ENCODE measurements around the gene TK1. TPM values are rescaled to one million over a fixed set of nuclear protein-coding genes. Genes with fewer than 3 reads are reported as not detected.

Gene TK1
- total RNA-seq, 1 experiment from 2014 or later, result 72.5 TPM

- ChIA-PET CTCF (interaction anchor here (0.6 to 2.2 kb wide), 6 partner anchors 9 to 398 kb away, joined by 3 to 17 read pairs (median 4); no protein-coding TSS in a partner anchor), POLR2A (interaction anchor here (0.6 kb wide), 1 partner anchor 29 kb away, joined by 3 read pairs; no protein-coding TSS in a partner anchor)
- Mint-ChIP-seq H3K4me1 (peaks cover 17% of the 10 kb centered on the region), H3K9me3 (no peaks in the 10 kb centered on the region), H3K4me3 (no peak overlapping the region), H3K27ac (no peak overlapping the region), H3K36me3 (no peaks in the 10 kb centered on the region), H3K27me3 (ENCODE audit: low read depth) (no peaks in the 10 kb centered on the region)
- DNase-seq (ENCODE audit: low spot score) (no peak), ATAC-seq (no peak)
- TF ChIP-seq ZNF423 (CRISPR knock-in tag; IDR thresholded peaks at IDR 0.05) (peak; percentile 88), SP1 (CRISPR knock-in tag; conservative IDR thresholded peaks at IDR 0.05) (no peak)
Observed at GRCh38 chr17:78166416-78166815, 20.4 kb downstream of the TK1 start.

- no peaks in the 10 kb centered on the region for H3K36me3 Mint-ChIP-seq
- ATAC-seq (no peak), DNase-seq (ENCODE audit: low spot score) (no peak)
- TF ChIP-seq JUN (CRISPR knock-in tag; IDR thresholded peaks at IDR 0.05) (no peak), CREM (CRISPR knock-in tag; IDR thresholded peaks at IDR 0.05) (no peak), FOXP1 (CRISPR knock-in tag; IDR thresholded peaks at IDR 0.05; ENCODE audit: borderline replicate concordance) (no peak), ZNF232 (CRISPR knock-in tag; IDR thresholded peaks at IDR 0.05) (no peak), JAZF1 (CRISPR knock-in tag; IDR thresholded peaks at IDR 0.05) (no peak), EMX1 (CRISPR knock-in tag; IDR thresholded peaks at IDR 0.05) (no peak), ATF6 (CRISPR knock-in tag; IDR thresholded peaks at IDR 0.05) (no peak)
- CTCF ChIA-PET, result interaction anchor here (1.0 kb wide), 1 partner anchor 22 kb away, joined by 3 read pairs; the partner anchor contains the start of genes AFMID and TK1
- POLR2A ChIA-PET, result no interaction called here
- H3K27me3 Mint-ChIP-seq (ENCODE audit: low read depth), result no peaks in the 10 kb centered on the region
- H3K9me3 Mint-ChIP-seq, result no peaks in the 10 kb centered on the region
- H3K27ac Mint-ChIP-seq, result no peak overlapping the region
- H3K4me3 Mint-ChIP-seq, result no peak overlapping the region
- H3K4me1 Mint-ChIP-seq, result peaks cover 14% of the 10 kb centered on the region
Observed at GRCh38 chr17:78164748-78165607, 21.9 kb downstream of the TK1 start.

GRCh38 chr17:78163881-78164747 lies 22.7 kb downstream of the TK1 start:
- Mint-ChIP-seq H3K4me1 (peaks cover 8% of the 10 kb centered on the region; the same call in 1 of the 2 replicates), H3K27ac (no peak overlapping the region), H3K9me3 (no peaks in the 10 kb centered on the region), H3K27me3 (ENCODE audit: low read depth) (no peaks in the 10 kb centered on the region), H3K36me3 (no peaks in the 10 kb centered on the region), H3K4me3 (no peak overlapping the region)
- ATAC-seq (no peak), DNase-seq (ENCODE audit: low spot score) (no peak)
- POLR2A ChIA-PET, result no interaction called here
- TF ChIP-seq NFYB (CRISPR knock-in tag; conservative IDR thresholded peaks at IDR 0.05; ENCODE audit: low read depth) (no peak), ZNF532 (CRISPR knock-in tag; IDR thresholded peaks at IDR 0.05; ENCODE audit: borderline replicate concordance) (no peak), GTF2I (CRISPR knock-in tag; conservative IDR thresholded peaks at IDR 0.05) (no peak), SOX15 (CRISPR knock-in tag; IDR thresholded peaks at IDR 0.05) (no peak)
- CTCF ChIA-PET, result interaction anchor here (0.6 to 1.2 kb wide), 6 partner anchors 11 to 48 kb away, joined by 3 to 4 read pairs (median 3); partner anchors contain the start of genes AFMID and TK1

Data from WTC11 (cell line).